ENCODE measurements around the gene PEAR1.

PEAR1 gene

DNA sequence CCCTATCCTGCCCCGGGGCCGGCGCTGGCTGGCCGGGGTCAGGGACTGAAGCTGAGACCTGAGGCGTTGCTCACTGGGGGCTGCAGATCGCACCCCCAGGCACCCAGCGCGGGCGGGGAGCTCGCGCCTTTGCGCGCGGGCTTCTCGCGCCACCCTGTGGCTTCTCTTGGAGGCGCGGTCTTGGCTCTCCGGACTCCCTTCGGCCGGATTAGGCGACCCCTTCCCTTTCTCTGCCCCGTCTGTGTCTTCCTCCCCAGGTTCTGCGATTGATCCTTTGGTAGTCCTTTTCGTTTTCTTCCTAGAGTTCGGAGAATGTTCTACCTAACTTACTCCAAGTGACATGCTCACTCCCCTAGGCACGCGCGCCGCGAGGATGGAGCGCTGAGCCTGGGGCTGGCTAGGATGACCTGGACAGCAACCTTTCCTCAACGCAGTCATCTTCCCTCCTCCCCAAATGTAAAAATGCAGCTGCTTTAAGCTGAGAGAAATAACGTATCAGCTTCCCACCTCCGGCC, 33.3 kb upstream of the PEAR1 start:
- DNase-seq: no peak

DNA sequence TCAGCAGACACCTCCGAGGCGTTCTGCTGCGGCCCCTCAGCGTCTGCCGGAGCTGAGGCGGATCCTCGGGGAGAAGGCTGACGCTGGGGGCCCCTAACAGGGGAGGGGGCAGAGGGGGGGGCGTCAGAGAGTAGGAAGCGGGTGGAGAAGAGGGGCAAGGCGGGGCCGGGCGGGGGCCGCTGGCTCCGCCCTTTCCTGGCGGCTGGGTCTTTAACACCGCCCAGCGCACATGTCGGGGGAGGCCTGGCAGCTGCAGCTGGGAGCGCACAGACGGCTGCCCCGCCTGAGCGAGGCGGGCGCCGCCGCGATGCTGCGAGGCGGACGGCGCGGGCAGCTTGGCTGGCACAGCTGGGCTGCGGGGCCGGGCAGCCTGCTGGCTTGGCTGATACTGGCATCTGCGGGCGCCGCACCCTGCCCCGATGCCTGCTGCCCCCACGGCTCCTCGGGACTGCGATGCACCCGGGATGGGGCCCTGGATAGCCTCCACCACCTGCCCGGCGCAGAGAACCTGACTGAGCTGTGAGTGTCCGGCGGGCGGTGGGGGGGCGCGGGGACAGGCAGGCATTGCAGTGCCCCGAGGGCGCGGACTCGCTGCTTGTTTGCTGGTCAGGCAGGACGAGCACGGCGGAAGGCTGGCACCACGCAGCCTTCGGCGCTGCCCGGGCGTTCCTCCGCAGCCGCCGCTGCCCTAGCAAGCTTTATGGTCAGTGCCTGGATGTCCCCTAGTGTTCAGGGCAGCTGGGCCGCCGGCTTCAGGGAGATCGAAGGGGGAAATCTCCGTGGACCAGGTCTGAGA, 32.7 kb upstream of the PEAR1 start, which contains the start of gene NTRK1:
NTRK1 (plus strand) TSS at position 238 of the 796 bp plus-strand sequence; CDS start at position 308, 70 bp downstream.
- no peak for DNase-seq

DNA sequence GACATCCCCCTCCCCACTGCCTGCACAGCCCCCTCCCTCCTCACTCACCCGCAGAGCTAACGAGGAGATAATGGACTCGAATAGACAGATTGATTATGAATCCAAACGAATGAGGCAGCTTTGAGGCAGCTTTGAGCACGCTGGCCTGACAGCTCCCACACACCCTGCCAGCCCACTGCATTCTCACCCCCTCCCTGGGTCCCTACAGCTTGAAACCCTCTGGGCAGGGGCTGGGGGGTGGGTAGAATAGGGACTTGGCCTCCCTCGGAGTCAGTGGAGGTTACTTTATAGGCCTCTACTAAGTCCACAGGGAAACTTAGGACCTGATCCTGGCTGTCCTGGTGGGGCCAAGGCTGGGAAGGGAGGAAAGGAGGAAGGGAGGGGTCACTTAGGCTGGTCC, 30.9 kb upstream of the PEAR1 start:
- DNase-seq: no peak

DNA sequence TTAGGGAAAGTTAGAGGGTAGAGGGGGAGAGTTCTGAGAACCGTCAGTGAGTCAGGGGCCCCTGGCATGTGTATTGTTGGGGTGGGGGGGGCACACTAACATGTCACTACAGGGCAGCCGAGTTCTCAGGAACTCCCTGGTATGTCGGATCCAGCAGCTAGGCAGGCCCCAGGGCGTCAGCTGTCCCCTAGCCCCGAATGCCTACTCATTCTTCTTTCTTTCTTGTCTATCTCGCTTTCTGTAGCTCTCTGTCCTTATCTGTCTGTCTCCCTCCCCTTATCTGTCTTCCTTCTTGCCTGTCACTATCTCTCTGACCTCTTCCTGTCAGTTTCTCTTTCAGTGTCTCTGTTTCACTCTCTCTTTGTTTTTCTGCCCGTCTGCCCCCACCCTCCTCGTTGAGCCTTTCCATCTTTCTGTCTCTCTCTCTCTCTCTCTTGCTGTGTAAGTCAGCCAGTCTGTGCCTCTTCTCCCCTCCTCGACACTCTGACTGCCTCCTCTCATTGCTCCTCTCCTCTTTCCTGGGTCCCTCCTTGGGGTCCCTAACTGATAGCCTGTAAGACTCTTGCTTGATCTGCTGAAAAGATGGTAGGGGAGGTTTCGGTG, 30.4 kb upstream of the PEAR1 start:
- DNase-seq: no peak

DNA sequence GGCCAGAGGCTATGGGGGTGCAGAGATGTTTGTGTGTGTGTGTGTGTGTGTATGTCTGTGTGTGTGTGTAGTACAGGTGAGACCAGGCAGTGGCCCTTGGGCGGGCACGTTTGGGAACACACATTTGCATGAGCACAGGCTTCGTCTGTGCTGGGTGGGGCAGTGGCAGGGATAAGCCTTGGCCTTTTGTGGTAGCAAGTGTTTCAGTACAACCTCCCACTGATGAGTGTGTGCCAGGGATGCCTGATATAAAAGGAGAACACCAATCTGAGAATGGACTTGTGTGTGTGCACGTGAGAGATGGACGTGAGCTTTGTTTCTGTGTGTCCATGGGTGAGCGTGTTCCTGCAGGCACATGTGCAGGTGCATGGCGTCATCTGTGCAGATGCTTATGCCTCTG, 29.9 kb upstream of the PEAR1 start:
- no peak for DNase-seq

DNA sequence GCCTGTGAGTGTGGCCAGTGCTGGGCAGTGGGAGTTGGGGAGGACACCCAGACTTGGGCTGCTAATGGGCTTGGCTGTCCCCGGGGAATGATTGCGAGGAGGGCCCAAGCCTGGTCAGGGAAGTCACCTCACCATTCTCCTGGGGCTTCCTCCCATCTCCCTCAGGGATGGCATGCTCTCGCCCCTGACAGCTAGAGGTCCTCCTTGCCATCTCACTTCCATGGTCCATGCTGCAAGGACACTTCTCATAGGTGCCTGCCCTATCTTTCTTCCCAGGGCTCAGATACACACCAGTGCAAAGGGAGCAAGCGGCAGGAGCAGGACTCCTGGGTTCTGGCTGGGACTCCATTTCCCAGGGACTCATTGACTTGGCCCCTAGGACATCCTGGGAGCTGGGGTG, 28.7 kb upstream of the PEAR1 start:
- DNase-seq: no peak

DNA sequence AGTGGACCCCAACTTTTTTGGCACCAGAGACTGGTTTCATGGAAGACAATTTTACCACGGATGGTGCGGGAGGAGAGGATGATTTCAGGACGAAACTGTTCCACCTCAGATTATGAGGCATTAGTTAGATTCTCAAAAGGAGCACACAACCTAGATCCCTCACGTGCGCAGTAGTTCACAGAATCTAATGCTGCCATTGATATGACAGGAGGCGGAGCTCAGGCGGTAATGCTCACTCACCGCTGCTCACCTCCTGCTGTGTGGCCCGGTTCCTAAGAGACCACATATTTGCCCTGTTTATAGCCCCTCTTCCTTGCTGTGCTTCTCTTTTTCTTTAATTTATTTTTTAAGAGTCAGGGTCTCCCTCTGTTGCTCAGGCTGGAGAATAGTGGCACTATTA, 28.3 kb upstream of the PEAR1 start:
- DNase-seq: no peak

DNA sequence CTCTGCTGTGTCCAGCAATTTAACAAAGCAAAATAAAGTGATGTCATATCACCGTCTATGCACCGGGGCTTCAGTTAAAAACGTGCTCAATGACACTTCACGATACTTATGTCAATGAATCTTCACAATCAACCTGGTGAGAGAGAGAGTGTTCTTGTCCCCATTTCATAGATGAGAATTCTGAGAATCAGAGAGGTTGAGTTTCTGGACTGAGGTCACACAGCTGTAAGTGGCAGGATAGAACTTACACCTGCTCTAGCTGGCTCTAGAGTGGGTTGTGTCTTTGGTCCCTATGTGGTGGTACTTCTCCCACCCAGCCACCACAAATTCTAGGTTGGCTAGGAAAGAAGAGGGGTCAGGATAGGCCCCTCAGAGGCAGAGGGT, 27.7 kb upstream of the PEAR1 start:
- DNase-seq: no peak

DNA sequence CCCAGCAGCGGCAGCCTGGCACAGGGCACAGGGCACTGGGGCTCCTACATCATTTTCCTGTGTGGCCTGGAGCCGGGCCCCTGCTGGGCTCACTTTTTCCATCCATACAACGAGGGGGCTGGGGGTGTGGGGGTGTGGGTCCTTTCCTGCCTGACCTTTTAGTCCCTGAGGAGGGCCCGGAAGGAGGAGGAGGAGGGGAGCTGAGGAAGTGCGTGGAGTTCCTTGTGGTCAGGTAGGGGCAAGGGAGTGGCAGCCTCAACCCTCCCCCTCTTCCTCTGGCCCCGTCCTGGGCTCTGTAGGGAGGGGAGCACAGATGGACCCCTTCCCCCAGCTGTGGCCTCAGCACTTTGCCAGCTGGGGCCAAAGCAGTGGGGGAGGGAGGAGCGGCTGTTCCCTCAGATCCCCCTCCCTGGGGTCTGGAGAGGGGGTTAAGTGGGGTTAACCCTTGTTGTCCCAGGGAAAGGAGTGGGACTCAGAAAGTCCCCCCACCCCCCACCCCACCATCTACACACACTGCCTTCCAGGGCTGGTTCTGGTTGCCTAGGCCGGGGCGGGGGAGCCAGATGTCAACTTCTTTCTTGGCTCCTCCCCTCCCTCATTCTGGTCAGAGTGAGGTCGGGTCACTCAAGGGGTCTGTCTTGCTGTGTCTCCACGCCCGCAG, 27.1 kb upstream of the PEAR1 start:
- no peak for DNase-seq

DNA sequence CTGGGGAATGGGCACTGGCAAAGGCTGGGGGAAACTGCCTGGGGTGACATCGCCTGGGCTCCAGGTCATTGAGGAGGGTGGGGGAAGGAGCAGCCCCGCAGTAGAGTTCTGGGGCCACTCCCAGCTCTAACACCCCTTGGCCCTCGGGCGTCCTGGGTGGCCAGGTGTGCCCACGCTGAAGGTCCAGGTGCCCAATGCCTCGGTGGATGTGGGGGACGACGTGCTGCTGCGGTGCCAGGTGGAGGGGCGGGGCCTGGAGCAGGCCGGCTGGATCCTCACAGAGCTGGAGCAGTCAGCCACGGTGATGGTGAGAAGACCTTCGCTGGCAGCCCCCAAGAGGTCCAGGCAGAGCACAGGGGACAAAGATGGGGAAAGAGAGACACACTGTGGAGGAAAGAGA, 25.2 kb upstream of the PEAR1 start:
- no peak for DNase-seq

DNA sequence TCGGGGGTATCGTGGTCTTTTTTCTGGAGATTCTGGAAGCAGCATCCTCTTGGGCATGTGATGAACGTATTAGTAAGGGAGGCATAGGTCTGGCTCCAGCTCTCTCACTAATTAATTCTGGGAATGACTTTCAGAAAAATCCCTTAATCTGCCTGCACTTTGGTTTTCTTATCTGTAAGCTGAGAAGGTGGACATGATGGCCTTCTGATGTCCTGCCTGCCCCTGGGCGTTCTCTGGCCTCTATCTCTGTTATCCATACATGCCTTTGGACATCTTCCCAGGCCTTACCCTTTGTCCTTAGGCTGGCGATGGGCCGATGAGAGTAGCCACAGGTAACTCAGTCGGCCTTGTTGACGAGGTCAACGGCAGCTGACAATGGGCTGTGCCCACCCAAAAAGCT, 24.1 kb upstream of the PEAR1 start:
- no peak for DNase-seq

DNA sequence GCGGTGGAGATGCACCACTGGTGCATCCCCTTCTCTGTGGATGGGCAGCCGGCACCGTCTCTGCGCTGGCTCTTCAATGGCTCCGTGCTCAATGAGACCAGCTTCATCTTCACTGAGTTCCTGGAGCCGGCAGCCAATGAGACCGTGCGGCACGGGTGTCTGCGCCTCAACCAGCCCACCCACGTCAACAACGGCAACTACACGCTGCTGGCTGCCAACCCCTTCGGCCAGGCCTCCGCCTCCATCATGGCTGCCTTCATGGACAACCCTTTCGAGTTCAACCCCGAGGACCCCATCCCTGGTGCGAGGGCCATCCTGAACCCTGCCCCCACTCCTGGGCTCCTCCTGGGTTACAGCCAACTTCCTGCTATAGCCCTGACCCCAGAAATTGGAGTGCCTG, 19.9 kb upstream of the PEAR1 start:
- no peak for DNase-seq

DNA sequence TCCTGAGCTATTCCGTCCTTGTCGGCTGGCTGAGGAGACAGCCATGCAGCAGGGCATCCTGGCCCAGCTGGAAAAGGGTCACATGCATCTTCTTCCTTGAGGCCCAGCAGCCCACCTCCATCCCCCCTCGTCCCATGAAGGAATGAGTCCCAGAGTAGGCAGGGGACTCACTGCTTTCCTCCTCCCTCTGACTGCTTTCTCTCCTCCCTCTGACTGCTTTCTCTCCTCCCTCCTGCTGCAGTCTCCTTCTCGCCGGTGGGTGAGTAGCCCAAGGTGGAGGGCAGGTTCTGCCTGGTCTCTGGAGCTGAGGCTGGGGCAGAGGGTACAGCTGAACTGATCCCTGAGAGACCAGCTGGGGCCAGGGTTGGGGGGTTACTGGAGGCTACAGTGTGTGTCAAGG, 19.4 kb upstream of the PEAR1 start:
- DNase-seq: no peak

DNA sequence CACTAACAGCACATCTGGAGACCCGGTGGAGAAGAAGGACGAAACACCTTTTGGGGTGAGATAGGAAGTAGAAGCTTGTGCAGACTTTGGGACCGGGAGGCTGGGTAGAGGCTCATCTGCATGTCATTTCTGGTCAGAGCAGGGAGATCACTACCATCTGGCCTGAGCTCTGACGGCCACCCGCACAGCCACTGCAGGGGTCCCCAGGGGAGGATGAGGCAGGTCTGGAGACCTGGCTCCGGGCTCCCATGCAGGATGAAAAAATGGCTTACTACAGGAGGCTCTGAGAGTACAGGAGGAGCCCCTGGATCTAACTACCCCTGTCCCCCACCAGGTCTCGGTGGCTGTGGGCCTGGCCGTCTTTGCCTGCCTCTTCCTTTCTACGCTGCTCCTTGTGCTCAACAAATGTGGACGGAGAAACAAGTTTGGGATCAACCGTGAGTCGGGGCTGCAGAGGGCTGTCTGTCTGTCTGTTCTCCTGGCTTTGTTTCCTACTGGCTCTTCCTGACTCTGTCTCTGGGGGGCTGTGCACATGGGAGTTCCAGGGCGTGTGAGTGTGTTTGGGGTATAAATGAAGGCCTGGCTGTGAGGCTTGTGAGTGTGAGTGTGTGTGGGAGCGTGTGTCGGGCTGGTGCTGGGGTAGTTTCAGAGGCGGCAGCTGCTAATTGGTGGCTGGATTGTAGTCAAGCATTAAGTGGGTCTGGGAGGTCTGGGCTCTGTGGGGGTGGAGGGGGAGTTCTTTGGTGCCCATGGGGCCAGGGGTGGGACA, 18.8 kb upstream of the PEAR1 start:
- DNase-seq: no peak

DNA sequence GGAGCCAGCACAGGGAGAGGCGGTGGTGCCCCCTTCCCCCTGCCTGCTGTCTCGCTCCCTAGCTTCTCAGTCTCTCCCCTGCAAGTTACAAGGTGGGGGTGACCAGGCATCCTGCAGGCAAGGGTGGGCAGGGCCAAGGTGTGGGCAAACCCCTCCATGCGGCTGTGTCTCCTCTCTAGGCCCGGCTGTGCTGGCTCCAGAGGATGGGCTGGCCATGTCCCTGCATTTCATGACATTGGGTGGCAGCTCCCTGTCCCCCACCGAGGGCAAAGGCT, 18.2 kb upstream of the PEAR1 start:
- DNase-seq: no peak

DNA sequence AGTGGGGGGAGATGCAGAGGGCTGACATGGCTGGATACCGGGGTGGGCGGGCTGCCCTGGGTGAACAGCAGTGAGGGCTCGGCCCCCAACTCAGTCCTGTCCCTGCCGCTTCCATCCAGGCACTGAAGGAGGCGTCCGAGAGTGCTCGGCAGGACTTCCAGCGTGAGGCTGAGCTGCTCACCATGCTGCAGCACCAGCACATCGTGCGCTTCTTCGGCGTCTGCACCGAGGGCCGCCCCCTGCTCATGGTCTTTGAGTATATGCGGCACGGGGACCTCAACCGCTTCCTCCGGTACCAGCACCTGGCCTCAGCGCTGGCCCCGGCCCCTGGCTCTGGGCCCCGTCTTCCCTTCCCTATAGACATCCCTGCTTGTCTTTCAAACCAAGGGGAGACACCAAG, 17.2 kb upstream of the PEAR1 start:
- no peak for DNase-seq

DNA sequence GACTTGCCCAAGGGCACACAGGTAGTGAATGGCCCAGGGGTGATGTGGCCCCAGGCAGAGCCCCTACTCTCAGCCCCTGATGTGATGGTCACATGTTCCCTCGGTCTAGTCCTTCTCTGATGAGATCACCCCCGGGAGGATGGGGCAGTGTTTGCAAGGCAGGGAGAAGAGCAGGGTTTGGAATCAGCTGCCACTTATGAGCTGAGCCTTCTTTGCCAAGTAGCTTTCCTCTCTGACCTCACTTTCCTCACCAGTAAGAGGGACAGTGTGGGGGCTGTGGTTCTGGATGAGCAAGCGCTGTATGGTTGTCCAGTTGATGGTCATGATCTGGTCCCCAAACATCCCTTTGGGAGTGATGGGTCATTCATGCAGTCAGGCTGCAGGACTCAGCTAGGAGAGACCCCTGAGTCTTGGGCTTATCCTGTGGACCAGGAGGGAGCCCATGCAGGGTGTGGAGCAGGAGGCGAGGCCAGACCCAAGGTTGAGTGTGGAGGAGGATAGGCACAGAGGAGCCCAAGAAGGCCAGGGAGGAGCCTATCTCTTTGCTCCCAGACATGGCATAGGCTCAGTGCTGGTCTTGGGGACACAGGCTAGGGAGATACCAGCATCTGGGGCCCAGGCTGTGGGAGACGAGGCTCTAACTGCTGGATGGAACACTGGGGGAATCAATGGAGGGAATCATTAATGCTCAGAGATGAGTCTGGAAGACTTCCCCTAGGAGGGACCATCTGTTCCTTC, 15.9 kb upstream of the PEAR1 start:
- DNase-seq: no peak

DNA sequence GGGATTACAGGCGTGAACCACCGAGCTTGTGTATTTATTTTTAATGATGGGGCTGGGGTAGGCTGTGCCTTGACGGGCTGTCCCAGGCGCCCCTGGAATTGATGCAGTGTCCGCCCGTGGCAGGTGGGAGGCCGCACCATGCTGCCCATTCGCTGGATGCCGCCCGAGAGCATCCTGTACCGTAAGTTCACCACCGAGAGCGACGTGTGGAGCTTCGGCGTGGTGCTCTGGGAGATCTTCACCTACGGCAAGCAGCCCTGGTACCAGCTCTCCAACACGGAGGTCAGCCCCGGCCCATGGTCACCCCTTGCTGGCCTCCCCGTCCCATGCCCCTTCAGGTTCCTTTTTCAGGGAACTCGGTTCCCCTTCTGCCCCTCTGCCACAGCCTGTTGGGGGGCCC, 13.6 kb upstream of the PEAR1 start:
- DNase-seq: no peak

DNA sequence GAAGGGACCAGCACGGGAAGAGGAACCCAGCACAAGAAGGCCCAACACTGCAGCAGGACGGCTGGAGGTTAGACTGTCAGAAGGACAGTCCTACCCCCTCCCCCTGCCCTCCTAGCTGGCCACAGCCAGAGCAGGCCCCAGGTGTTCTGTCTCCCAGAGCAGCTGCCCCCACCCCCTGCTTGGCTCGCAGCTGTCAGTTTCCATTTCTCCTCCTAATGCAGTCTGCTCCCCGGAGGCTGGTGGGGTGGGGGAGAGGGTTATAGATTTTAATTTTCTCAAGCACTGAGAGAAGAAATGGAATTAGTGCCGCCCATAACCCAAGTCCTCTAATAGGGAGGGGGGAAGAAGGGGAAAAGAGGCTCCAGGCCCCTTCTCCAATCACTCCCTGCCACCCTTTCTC, 13.0 kb upstream of the PEAR1 start:
- DNase-seq: no peak

DNA sequence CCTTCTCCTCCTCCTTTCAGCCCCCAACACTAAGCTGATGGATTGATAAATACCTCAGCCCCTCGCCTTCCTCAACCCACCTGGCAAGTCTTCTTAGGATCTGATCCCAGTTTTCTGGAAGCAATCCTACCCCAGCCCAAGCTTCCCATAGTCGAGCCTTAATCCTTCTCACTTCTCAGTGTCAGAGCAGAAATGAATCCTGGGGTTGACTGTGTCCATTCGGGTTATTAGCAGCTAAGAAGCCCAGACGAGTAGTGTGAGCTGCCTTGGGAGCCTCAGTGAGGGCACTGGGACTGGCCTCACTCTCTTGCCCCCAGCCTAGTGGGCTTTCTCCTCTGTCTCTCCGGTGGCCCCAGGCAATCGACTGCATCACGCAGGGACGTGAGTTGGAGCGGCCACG, 12.4 kb upstream of the PEAR1 start:
- DNase-seq: no peak

DNA sequence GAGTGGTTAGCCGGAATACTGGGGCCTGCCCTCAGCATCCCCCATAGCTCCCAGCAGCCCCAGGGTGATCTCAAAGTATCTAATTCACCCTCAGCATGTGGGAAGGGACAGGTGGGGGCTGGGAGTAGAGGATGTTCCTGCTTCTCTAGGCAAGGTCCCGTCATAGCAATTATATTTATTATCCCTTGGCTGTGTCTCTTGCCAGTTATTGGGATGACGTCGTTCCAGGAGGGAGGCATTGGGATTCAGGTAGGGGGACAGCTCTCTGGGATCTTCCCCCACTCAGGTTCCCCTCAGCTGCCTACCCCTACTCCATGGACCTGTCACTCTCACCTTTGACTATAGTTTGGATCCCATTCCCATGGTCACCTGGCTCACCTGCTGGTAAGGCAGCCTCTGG, 11.9 kb upstream of the PEAR1 start:
- DNase-seq: no peak

DNA sequence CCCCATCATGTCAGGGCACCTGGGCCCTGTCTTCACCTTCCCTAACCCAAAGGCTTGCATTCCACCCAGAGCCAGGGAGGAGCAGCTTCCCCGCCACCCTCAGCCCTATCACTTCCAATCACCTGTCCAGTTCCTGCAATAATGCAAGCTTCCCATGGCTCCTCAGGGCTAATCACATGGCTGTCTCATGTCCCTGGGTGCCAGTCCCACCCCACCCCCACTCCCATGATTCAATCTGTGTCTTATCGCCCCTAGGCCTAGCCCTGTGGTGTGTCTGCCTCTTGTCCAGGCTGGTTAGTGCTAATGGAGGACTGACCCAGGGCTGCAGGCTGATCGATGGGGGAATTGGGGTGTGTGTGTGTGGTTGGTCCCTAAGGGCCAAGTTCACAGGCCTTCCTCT, 11.0 kb upstream of the PEAR1 start:
- DNase-seq: no peak

DNA sequence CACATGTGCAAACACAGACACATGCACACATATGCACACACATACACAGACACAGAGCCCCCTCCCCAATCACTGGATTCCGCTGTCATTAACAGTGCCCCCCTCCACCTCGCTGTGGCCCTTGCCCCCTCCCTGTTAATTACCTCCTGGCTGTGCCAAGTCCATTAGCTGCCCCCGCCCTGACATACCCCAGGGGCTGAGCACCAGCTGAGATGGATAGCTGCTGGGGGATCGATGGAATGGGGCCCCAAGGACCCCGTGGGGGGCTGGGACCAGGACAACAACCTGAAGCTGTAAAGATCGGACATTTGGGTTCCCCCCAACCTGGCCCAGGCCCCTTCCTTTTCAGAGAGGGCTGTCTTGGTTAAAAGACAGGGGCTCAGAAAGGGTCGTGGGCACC, 9.6 kb upstream of the PEAR1 start:
- DNase-seq: no peak

All from AML-193 (cell line).